HG02610 (cell line): ENCODE data around the gene PAX7.

Experiments
- ATAC-seq: cut with Tn5 transposase; IDR thresholded peaks from one replicate; pipeline ENCODE4 v1.9.1; 2021; ENCODE audit warnings: mild to moderate bottlenecking, moderate library complexity; ENCODE audit not compliant: unreplicated experiment

The PAX7 gene

GRCh38 chr1:18618546-18619466, 11.8 kb upstream of the PAX7 start:
- no peak for ATAC-seq

DNA sequence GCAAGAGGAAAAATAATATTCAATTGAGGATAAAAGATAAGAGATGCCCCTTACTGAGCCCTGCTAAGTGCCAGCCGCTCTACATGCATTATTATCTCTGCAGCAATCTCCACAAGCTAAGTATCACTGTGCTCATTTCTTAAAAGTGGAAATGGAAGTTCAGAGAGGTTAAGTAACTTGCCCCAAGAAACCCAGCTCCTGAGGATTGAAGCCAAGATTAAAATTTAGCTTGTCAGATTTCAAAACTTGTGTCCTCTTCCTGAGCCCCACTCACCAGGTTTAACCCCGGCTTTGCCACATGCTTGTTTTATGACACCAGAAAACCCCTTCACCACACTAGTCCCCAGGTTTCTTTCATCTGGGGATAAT, 11.2 kb upstream of the PAX7 start:
- ATAC-seq, result no peak

GRCh38 chr1:18628511-18628910, 2.1 kb upstream of the PAX7 start:
- no peak for ATAC-seq

GRCh38 chr1:18629659-18630510, 761 bp upstream of the PAX7 start:
- ATAC-seq, result no peak

GRCh38 chr1:18631496-18632217, 1.0 kb downstream of the PAX7 start:
- ATAC-seq, result no peak

DNA sequence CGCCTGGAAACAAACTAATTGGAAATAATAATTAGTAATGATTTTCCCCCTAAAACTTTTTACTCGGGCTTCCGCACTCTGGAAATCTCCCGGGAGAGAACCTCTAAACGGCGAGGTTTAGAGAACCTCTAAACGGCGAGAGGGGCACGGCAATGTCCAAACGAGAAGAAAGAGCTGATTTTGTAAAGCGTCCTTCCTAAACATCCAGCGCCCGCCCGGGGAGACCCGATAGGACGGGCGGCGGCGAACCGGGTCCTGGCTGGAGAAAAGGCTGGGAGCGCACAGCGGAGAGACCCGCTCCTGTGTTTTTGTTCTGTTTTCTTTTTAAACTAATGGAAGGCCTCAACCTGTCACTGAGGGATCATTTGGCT, 1.6 kb downstream of the PAX7 start:
- ATAC-seq, result no peak

- no peak for ATAC-seq
Measured at GRCh38 chr1:18632783-18633421, 2.3 kb downstream of the PAX7 start.

GRCh38 chr1:18633422-18634155, 2.9 kb downstream of the PAX7 start:
- no peak for ATAC-seq

DNA sequence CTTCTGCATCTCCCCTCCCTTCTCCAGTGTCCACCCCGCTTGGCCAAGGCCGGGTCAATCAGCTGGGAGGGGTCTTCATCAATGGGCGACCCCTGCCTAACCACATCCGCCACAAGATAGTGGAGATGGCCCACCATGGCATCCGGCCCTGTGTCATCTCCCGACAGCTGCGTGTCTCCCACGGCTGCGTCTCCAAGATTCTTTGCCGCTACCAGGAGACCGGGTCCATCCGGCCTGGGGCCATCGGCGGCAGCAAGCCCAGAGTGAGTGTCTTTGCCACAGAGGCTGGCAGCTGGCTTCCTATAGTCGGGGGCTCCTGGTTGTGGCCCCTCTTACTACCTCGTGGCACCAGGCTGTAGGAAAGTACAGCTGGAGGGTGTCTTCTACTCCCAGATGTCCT, 3.6 kb downstream of the PAX7 start:
- ATAC-seq, result no peak

DNA sequence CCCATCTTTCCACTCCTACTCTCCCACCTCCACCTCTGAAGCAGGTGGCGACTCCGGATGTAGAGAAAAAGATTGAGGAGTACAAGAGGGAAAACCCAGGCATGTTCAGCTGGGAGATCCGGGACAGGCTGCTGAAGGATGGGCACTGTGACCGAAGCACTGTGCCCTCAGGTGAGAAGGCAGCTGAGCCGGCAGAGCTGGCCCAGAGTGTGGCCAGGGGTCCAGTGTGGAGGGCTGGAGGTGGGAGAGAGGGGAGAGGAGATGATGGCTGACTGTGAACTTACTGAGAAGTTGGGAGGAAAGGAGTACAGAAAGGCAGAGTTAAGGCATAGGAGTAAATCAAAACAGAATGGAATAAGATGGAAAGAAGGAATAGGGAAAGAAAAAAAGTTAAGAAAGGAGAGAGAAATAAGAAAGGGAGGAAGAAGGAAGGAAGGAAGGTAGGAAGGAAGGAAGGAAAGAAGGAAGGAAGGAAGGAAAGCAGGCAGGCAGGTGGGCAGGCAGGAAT, 4.5 kb downstream of the PAX7 start:
- no peak for ATAC-seq

DNA sequence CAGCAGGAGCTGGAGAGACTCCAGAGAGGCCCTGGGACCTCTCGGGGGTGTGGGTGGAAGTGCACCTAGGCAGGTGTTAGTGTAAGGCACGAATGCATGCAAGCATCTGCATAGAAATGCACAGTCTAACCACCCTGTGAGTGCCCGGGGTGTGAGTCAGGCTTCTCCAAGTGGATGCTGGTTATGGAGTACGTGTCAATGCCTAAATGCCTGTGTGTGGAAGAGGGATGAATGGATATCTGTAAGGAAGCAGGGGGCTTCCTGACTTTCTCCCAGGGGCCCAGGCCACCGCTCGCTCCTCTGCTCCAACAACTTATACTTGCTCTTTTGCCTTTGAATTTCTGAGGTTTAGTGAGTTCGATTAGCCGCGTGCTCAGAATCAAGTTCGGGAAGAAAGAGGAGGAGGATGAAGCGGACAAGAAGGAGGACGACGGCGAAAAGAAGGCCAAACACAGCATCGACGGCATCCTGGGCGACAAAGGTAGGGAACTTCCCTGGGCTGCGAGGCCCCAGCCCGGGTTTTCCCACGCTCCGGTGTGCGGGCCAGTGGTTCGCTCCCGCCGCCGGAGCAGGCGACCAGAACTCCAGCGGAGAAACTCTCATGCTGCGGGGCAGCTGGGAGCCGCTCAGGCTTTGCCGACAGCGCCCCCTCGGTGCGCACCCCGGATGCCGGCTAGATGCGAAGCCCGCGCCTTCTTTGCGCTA, 5.4 kb downstream of the PAX7 start:
- ATAC-seq, result no peak

- ATAC-seq, result no peak
Measured at GRCh38 chr1:18636596-18637508, 6.2 kb downstream of the PAX7 start.

DNA sequence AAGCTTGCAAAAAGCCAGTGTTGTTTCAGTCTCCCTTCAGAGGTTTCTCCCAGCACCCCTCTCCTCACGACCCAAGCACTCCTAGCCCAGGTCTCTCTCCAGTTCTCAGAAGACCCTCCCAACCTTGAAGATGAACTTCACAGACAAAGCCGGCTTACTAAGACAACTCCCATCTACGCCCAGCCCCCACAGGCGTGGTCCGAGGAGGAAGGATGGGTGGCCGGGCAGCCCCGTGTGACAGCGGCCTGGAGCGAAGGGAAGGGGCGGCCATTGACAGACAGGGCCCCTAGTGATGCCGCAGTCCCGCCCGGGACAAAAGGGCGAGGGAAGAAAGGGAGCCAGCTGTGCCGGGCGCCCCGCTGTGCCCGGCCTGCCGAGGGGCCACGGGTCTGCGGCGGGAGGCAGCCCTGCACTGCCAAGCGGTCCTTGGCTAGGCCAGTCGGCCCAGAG, 6.9 kb downstream of the PAX7 start:
- ATAC-seq, result no peak

DNA sequence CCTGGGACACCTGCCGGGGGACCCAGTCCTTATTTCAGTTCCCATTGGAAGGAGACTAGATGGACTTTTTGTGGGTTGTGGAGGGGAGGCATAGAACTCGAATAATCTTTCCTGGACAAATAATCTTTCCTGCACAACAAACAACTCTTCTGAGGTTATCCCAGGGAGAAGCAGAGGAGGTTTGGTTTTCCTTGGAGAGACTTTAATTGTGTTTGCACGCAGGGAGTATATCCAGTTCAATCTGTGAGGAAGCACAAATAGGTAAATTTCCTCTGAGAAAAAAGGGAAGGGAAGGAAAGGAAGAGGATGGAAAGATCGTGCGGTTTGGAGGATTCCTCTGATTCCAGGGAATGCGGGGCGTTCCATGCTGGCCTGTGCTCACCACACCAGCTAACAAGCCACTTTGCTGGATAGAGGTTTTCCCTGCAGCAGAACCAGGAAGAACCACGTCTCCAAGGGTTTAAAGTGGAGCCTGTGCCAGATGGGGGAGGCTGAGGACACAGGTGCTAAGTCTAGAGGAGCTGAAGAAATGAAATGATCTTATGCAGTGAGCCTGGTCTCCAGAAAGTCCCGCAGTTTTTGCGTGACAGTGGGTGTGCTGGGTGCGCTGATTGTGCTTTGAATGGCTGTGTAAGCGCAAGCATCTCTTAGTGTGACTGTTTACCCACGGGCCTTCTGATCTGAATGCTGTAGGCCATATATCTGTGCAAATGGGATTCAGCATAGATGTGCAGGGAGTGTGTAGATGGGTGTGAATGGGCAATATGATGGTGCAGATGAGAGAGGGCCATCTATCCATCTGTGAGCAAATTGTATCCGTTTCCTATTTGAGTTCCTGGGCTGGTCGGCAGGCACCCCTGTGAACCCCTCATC, 7.6 kb downstream of the PAX7 start:
- no peak for ATAC-seq

DNA sequence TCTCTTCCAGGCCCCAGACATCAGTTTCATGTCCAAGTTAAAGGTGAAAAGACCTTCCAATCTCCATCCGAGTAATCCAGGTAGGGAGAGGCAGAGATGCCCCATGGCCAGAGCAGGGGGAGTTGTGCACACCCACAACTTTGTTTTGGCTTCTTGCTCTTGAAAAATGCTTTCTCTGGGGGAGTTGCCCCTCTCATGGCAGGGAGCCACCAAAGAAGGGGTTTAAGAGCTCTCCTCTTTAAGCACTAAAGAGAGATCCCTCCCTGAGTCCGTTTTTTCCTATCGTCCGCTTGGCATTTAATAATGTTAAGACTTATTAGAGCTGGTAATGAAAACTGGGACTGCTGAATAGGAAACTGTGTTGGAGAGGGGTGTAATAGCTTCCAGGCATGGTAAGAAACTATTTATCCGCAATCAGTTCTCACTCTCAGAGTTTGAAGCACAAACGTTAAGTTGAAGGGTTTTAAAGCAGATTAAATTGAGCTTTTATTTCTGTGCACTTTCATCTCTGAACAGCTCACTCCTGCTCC, 8.3 kb downstream of the PAX7 start:
- ATAC-seq, result no peak

- ATAC-seq, result no peak
Measured at GRCh38 chr1:18639368-18640055, 8.9 kb downstream of the PAX7 start.
